Gastroesophageal sphincter (tissue), 4 donors: ENCODE results near the gene CDYL2. TPM values are rescaled to one million over a fixed set of nuclear protein-coding genes. Genes with fewer than 3 reads are reported as not detected.

Source experiments
- ATAC-seq: fragments of 150-250 bp; one replicate; pipeline ENCODE4 v1.9.1; 2016; ENCODE audit warnings: mild to moderate bottlenecking, moderate library complexity
- H3K27ac ChIP-seq, 4 donors: fragments of 200-600 bp; sonication (generic) in 3 of 4; 1 replicate in 3 of 4; 2 replicates in 1 of 4; pipeline ENCODE4 v1.5.1; 2016 to 2019
- H3K27me3 ChIP-seq: fragments of 200-600 bp; sonication (generic); one replicate; pipeline ENCODE4 v1.5.1; 2019
- H3K36me3 ChIP-seq, 2 donors: fragments of 200-600 bp; sonication (generic); one replicate each; pipeline ENCODE4 v1.5.1; 2019; ENCODE audit warnings: control low read depth in 1 of 2
- H3K4me1 ChIP-seq, 3 donors: fragments of 200-600 bp; sonication (generic); 1 replicate in 2 of 3; 2 replicates in 1 of 3; pipeline ENCODE4 v1.5.1; 2016 to 2019; ENCODE audit warnings: control low read depth in 2 of 3
- H3K4me3 ChIP-seq, 2 donors: fragments of 200-600 bp; sonication (generic); one replicate each; pipeline ENCODE4 v1.5.1; 2019; ENCODE audit warnings: mild to moderate bottlenecking in 1 of 2, moderate library complexity in 1 of 2
- H3K9me3 ChIP-seq, 3 donors: fragments of 200-600 bp; sonication (generic); one replicate each; pipeline ENCODE4 v1.5.1; 2017 to 2019; ENCODE audit warnings: control low read depth in 2 of 3
- CTCF ChIP-seq, 4 experiments: fragments of 200-600 bp in 2 of 4; fragments of 450-650 bp in 2 of 4; sonication (generic) in 1 of 4; IDR thresholded peaks; one replicate each; pipeline ENCODE4 v1.5.1; 2017 to 2019; ENCODE audit warnings: antibody characterized with exemption in 4 of 4, mild to moderate bottlenecking in 2 of 4, moderate library complexity in 2 of 4
- EP300 ChIP-seq: sonication (generic); formaldehyde crosslinking; IDR thresholded peaks from one replicate; pipeline ENCODE4 v1.6.1; 2017; ENCODE audit warnings: antibody characterized with exemption, mild to moderate bottlenecking
- POLR2A ChIP-seq, 2 donors: fragments of 450-650 bp; IDR thresholded peaks; one replicate each; pipeline ENCODE4 v1.6.1; 2017; ENCODE audit warnings: antibody characterized with exemption in 2 of 2, mild to moderate bottlenecking in 2 of 2, moderate library complexity in 1 of 2
- POLR2AphosphoS5 ChIP-seq: sonication (generic); formaldehyde crosslinking; IDR thresholded peaks from one replicate; pipeline ENCODE4 v1.6.1; 2017; ENCODE audit warnings: antibody characterized with exemption
- WGBS, 2 donors: methylation state at CpG; one replicate each; pipeline ENCODE4 v1.1.5; 2018; ENCODE audit warnings: low coverage in 1 of 2; 5-methylcytosine and 5-hydroxymethylcytosine counted together
- total RNA-seq, 4 donors: library from RNA; depleted of rRNA; stranded (reverse); fragments of >200 nt; gene quantifications; one replicate each; pipeline ENCODE4 v1.1.0, GENCODE V29; 2016

Gene CDYL2
- total RNA-seq, 4 donors from 2014 or later = 0.78 to 11.7 (median 3.2) TPM

DNA sequence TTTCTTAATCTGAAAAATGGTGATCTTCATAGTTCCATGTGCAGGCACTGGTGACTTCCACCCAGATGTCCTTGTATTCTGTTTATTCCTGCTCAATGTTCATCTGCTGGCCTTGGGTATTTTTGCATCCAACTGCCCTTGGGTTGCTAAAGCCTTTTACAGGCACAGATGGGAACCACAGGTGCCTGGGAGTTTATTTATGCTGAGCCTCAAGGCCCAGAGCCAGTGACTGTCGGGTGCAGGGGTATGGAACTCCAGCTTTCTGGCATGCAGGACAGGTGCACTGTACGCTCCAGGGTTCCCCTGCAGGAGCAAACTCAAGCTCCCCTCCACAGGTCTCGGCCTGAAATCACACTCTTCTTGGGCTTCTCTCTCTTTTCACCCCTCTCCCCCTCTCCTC, 241.3 kb downstream of the CDYL2 start:
- H3K9me3 ChIP-seq = no peaks in the 10 kb centered on the region
- TF ChIP-seq CTCF (IDR thresholded peaks at IDR 0.05) (no peak), EP300 (no peak), POLR2A (IDR thresholded peaks at IDR 0.05) (no peak), POLR2AphosphoS5 (no peak)
- H3K27me3 ChIP-seq = peaks cover 40% of the 10 kb centered on the region
- no peaks in the 10 kb centered on the region for H3K36me3 ChIP-seq
- ATAC-seq = no peak
- H3K4me1 ChIP-seq = no peaks in the 10 kb centered on the region
- H3K27ac ChIP-seq = no peak overlapping the region
- H3K4me3 ChIP-seq = no peak overlapping the region
- WGBS, 2 donors = 52 to 64% methylated on average over 2 to 3 of the region's 3 CpGs

- Histone ChIP-seq H3K4me3 (no peak overlapping the region), H3K9me3 (no peaks in the 10 kb centered on the region), H3K27ac (no peak overlapping the region), H3K36me3 (no peaks in the 10 kb centered on the region), H3K4me1 (no peaks in the 10 kb centered on the region), H3K27me3 (peaks cover 37% of the 10 kb centered on the region)
- ATAC-seq = no peak
- TF ChIP-seq POLR2AphosphoS5 = no peak
- no peak for TF ChIP-seq CTCF (IDR thresholded peaks at IDR 0.05)
- no peak for TF ChIP-seq EP300
- no peak for TF ChIP-seq POLR2A (IDR thresholded peaks at IDR 0.05)
- WGBS, 2 donors = 50 to 61% methylated on average over 2 to 4 of the region's 4 CpGs
These were observed 245.0 kb downstream of the CDYL2 start for GRCh38 chr16:80559369-80559768.

- WGBS, 2 donors = 77 to 88% methylated on average over 2 to 5 of the region's 5 CpGs
- Histone ChIP-seq H3K4me1 (no peaks in the 10 kb centered on the region), H3K4me3 (no peak overlapping the region), H3K27me3 (peaks cover 39% of the 10 kb centered on the region), H3K9me3 (no peaks in the 10 kb centered on the region), H3K36me3 (no peaks in the 10 kb centered on the region), H3K27ac (no peak overlapping the region)
- TF ChIP-seq POLR2AphosphoS5 = no peak
- no peak for TF ChIP-seq POLR2A (IDR thresholded peaks at IDR 0.05)
- no peak for TF ChIP-seq EP300
- no peak for TF ChIP-seq CTCF (IDR thresholded peaks at IDR 0.05)
- ATAC-seq = no peak
These were observed 247.4 kb downstream of the CDYL2 start for GRCh38 chr16:80557037-80557436.

GRCh38 chr16:80556481-80556880, 247.9 kb downstream of the CDYL2 start:
- H3K27ac ChIP-seq = no peak overlapping the region
- peaks cover 40% of the 10 kb centered on the region for H3K27me3 ChIP-seq
- H3K4me3 ChIP-seq = no peak overlapping the region
- no peaks in the 10 kb centered on the region for H3K36me3 ChIP-seq
- no peak for TF ChIP-seq POLR2A (IDR thresholded peaks at IDR 0.05)
- TF ChIP-seq CTCF (IDR thresholded peaks at IDR 0.05) = no peak
- no peak for TF ChIP-seq EP300
- TF ChIP-seq POLR2AphosphoS5 = no peak
- WGBS, 2 donors = 83% methylated on average over 1 of the region's 3 CpGs; no CpG with 5 or more reads in 1 of the 2 donors
- H3K9me3 ChIP-seq = no peaks in the 10 kb centered on the region
- no peaks in the 10 kb centered on the region for H3K4me1 ChIP-seq
- ATAC-seq = no peak

DNA sequence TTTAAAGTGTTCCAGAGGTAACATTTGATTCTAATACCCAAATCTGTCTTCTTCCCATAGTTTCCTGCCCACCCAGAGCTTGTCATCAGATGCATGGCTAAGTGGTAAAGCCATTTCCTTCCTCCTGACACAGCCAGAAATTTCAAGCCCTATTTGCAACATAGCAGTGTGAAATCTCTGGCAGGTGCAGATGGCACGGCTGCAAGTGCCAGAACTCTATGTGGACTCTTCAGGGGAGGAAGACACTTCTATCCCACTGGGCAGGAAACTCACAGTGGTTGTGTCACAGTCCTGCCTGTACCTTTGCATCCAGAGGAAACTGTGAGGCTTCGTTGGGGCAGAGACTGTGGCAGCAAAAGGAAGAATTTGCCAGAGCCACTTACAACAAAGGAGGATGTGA, 250.4 kb downstream of the CDYL2 start:
- Histone ChIP-seq H3K9me3 (no peaks in the 10 kb centered on the region), H3K4me1 (no peaks in the 10 kb centered on the region), H3K4me3 (no peak overlapping the region), H3K27ac (no peak overlapping the region), H3K36me3 (no peaks in the 10 kb centered on the region), H3K27me3 (peaks cover 33% of the 10 kb centered on the region)
- 0% methylated on average over 1 of the region's 2 CpGs for WGBS, 2 donors
- no peak for ATAC-seq
- TF ChIP-seq POLR2A (IDR thresholded peaks at IDR 0.05) (no peak), POLR2AphosphoS5 (no peak), EP300 (no peak), CTCF (IDR thresholded peaks at IDR 0.05) (no peak)
